Hippocampal formation (tissue), 2 donors: Measurements from ENCODE around the gene CCDC148.

Experiments
- DNase-seq, 2 donors: peaks; one replicate each; lab custom pipeline; 2025; lab: John Stamatoyannopoulos, UW

The CCDC148 gene

GRCh38 chr2:158212301-158212700, 244.3 kb downstream of the CCDC148 start:
- no peak for DNase-seq

- DNase-seq = no peak
Observed at GRCh38 chr2:158211502-158211901, 245.1 kb downstream of the CCDC148 start.

- DNase-seq = no peak
Observed at GRCh38 chr2:158207354-158207753, 249.2 kb downstream of the CCDC148 start.

- no peak for DNase-seq
Observed at GRCh38 chr2:158205215-158205614, 251.3 kb downstream of the CCDC148 start.

GRCh38 chr2:158204741-158205165, 251.8 kb downstream of the CCDC148 start:
- DNase-seq = no peak

- DNase-seq = no peak
Observed at GRCh38 chr2:158202161-158202815, 254.3 kb downstream of the CCDC148 start.

- DNase-seq = no peak
Observed at GRCh38 chr2:158199928-158200650, 256.5 kb downstream of the CCDC148 start.

- no peak for DNase-seq
Observed at GRCh38 chr2:158197940-158198339, 258.6 kb downstream of the CCDC148 start.

- DNase-seq = no peak
Observed at GRCh38 chr2:158194229-158194628, 262.3 kb downstream of the CCDC148 start.

- DNase-seq = no peak
Observed at GRCh38 chr2:158192515-158193443, 263.8 kb downstream of the CCDC148 start.

GRCh38 chr2:158191076-158191895, 265.3 kb downstream of the CCDC148 start:
- no peak for DNase-seq

- DNase-seq = no peak
Observed at GRCh38 chr2:158189526-158189925, 267.0 kb downstream of the CCDC148 start.

- DNase-seq = no peak
Observed at GRCh38 chr2:158187908-158188307, 268.6 kb downstream of the CCDC148 start.

GRCh38 chr2:158184556-158185343, 271.8 kb downstream of the CCDC148 start:
- DNase-seq = no peak

GRCh38 chr2:158184001-158184400, 272.6 kb downstream of the CCDC148 start:
- DNase-seq = peak; percentile 19 to 30

GRCh38 chr2:158182676-158183295, 273.8 kb downstream of the CCDC148 start:
- no peak for DNase-seq

- DNase-seq = no peak
Observed at GRCh38 chr2:158181171-158181570, 275.4 kb downstream of the CCDC148 start.

- DNase-seq = no peak
Observed at GRCh38 chr2:158179660-158180059, 276.9 kb downstream of the CCDC148 start.

- DNase-seq = no peak
Observed at GRCh38 chr2:158178646-158179045, 277.9 kb downstream of the CCDC148 start.

- no peak for DNase-seq
Observed at GRCh38 chr2:158174956-158175355, 281.6 kb downstream of the CCDC148 start.
